ENCODE results near the gene FBXO21.

Gene FBXO21

DNA sequence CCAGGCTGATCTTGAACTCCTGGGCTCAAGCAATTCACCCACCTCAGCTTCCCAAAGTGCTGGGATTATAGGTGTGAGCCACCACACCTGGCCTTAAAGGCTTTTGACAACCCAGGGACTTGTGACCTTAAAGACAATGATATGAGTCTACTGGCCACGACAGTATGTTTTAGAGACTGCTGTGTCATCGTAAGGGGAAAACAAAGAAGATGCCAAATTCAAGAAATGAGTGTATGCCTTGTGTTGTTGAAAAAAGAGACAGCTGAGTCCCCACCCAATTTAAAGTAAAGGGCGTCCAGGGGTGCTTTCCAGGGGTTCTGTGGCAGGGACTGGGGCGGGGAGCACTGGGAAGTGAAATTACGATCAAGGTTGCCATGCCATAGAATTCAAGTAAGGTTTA lies 26.4 kb upstream of the FBXO21 start:
- Histone ChIP-seq H3K4me3 (ENCODE audit: low read depth in 1 of 2, low read length in 2 of 2) (no peak overlapping the region), H3K27me3 (ENCODE audit: low read depth, low read length) (no peaks in the 10 kb centered on the region), H3K4me1 (ENCODE audit: control insufficient read depth in 1 of 2, insufficient read depth in 2 of 2, low read length in 2 of 2) (no peaks in the 10 kb centered on the region), H3K9me3 (ENCODE audit: control insufficient read depth in 1 of 2, low read length in 2 of 2) (no peaks in the 10 kb centered on the region), H3K27ac (ENCODE audit: low read length) (no peak overlapping the region), H3K36me3 (ENCODE audit: control insufficient read depth in 1 of 2, insufficient read depth in 2 of 2, low read length in 2 of 2) (no peaks in the 10 kb centered on the region)

DNA sequence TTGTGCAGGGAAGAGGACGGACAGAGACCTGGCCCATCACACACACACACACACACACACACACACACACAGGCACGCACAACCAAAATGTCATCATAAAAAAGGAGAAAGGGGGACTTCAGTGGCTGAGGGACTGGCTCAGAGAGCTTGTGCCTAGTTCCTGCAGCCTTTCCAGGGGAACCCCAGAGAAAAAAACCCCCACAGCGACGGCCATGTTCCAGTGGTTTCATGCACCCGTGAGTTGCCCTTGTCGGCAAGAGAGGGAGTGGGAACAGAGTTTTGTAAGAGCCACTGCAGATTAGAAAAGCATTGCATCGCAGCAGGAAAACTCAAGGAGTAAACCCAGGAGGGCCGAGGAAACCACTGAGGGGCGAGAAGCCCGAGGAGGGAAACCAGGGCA lies 24.5 kb upstream of the FBXO21 start:
- Histone ChIP-seq H3K27ac (ENCODE audit: low read length) (no peak overlapping the region), H3K36me3 (ENCODE audit: control insufficient read depth in 1 of 2, insufficient read depth in 2 of 2, low read length in 2 of 2) (no peaks in the 10 kb centered on the region), H3K4me1 (ENCODE audit: control insufficient read depth in 1 of 2, insufficient read depth in 2 of 2, low read length in 2 of 2) (no peaks in the 10 kb centered on the region), H3K4me3 (ENCODE audit: low read depth in 1 of 2, low read length in 2 of 2) (no peak overlapping the region), H3K27me3 (ENCODE audit: low read depth, low read length) (no peaks in the 10 kb centered on the region), H3K9me3 (ENCODE audit: control insufficient read depth in 1 of 2, low read length in 2 of 2) (no peaks in the 10 kb centered on the region)

DNA sequence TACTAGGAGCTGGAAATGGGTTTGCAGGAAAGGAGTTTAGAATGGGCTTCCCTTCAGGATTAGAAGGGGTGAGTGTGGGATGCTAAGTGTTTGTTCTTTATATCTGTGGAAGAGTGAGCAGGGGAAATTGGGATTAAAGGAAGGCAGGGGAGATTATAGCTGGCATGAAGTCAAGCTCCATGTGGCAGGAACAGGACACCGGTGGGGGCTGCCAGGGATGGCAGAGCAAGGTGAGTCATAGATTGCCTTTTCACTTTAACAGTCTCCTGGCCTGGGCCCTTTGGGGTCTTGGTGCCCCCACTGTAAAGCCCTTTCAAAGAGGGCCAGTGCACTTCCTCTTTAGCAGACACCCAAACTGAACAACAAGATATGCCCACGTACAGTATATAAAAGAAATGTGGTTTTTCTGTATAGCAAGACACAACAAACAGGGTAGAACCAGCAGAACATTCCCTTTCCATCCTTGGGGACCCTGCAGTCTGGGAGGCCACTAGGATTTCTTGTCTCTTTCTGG lies 23.1 kb upstream of the FBXO21 start:
- Histone ChIP-seq H3K36me3 (ENCODE audit: control insufficient read depth in 1 of 2, insufficient read depth in 2 of 2, low read length in 2 of 2) (no peaks in the 10 kb centered on the region), H3K4me3 (ENCODE audit: low read depth in 1 of 2, low read length in 2 of 2) (no peak overlapping the region), H3K27ac (ENCODE audit: low read length) (no peak overlapping the region), H3K27me3 (ENCODE audit: low read depth, low read length) (no peaks in the 10 kb centered on the region), H3K9me3 (ENCODE audit: control insufficient read depth in 1 of 2, low read length in 2 of 2) (no peaks in the 10 kb centered on the region), H3K4me1 (ENCODE audit: control insufficient read depth in 1 of 2, insufficient read depth in 2 of 2, low read length in 2 of 2) (no peaks in the 10 kb centered on the region)

DNA sequence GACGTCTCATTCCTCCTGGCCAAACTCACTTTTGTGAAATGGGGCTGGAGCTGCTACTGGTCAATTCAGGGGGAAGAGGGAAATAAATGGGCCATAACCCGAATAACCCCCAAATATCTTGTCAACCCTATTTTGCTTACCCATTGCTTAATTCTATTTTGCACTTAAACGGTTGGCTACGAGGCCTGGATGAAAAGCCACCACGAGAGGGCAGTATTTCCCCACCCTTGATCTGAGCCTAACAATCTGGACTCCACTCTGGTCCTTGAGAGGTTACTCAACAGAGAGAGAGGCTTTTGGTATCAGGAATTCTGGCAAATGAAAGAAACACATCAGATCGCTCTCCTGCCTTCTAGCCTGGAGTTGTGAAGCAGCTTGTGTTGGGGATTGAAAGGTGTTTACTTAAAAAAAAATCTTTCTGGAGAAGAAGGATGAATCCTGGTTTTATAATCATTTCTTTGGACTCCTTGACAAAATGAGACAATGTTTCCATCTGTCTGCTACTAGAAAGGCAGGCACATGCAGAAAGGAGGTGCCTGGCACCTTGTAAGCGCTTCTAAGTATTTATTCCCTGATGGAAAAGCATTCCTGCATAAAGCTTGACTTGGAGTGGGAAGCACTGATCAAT lies 22.4 kb upstream of the FBXO21 start:
- H3K27ac ChIP-seq (ENCODE audit: low read length), result no peak overlapping the region
- no peaks in the 10 kb centered on the region for H3K36me3 ChIP-seq (ENCODE audit: control insufficient read depth in 1 of 2, insufficient read depth in 2 of 2, low read length in 2 of 2)
- no peaks in the 10 kb centered on the region for H3K9me3 ChIP-seq (ENCODE audit: control insufficient read depth in 1 of 2, low read length in 2 of 2)
- no peaks in the 10 kb centered on the region for H3K27me3 ChIP-seq (ENCODE audit: low read depth, low read length)
- no peaks in the 10 kb centered on the region for H3K4me1 ChIP-seq (ENCODE audit: control insufficient read depth in 1 of 2, insufficient read depth in 2 of 2, low read length in 2 of 2)
- no peak overlapping the region for H3K4me3 ChIP-seq (ENCODE audit: low read depth in 1 of 2, low read length in 2 of 2)

DNA sequence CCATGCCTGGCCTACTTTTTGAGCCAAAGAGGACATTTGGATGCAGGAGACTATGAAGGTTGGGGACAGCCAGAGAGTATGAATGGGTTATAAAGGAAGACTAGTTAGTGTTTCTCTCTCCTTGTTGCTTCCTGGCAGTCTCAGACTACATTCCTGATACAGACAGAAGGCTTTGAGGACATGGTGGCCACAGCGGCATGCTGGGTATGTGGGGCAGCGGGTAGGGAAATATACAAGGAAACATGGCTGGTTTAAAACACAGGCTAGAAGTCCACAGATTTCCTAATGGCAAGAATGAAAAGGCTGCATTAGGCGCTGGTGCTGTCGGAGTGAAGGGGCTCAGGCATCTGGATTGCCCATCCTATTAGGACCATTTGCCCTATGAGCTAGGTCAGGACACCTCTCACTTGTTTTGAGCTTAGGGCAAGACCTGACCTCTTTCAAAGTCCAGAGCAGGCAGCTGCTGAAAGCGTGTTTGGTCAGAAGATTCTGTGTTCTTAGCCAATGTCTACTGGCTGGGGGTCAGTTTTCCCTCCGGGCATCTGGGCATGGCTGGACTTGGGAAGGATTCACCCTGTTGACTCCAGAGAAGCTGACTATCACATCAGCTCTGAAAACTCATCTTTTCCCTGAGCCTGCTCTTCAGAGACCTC lies 20.1 kb upstream of the FBXO21 start:
- H3K27ac ChIP-seq (ENCODE audit: low read length), result no peak overlapping the region
- no peak overlapping the region for H3K4me3 ChIP-seq (ENCODE audit: low read depth in 1 of 2, low read length in 2 of 2)
- H3K36me3 ChIP-seq (ENCODE audit: control insufficient read depth in 1 of 2, insufficient read depth in 2 of 2, low read length in 2 of 2), result no peaks in the 10 kb centered on the region
- H3K4me1 ChIP-seq (ENCODE audit: control insufficient read depth in 1 of 2, insufficient read depth in 2 of 2, low read length in 2 of 2), result no peaks in the 10 kb centered on the region
- H3K27me3 ChIP-seq (ENCODE audit: low read depth, low read length), result no peaks in the 10 kb centered on the region
- H3K9me3 ChIP-seq (ENCODE audit: control insufficient read depth in 1 of 2, low read length in 2 of 2), result no peaks in the 10 kb centered on the region

DNA sequence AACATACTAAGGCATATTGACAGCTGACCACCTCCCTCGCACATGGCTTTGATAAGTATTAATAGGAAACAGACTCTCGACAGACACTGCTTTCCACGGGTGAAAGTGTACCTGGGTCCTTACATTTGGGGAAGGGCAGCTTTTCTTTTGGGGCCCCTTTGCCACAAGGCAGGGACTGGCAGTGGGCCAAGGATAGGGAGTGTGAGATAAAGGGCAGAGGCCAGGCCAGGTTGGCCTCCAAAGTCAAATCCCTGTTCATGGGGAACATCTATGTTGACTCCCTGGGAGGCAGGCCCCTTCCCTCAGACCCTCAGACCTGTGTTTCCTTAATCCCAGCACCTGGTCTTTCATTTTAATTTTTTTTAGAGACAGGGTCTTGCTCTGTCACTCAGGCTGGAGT lies 19.4 kb upstream of the FBXO21 start:
- Histone ChIP-seq H3K9me3 (ENCODE audit: control insufficient read depth in 1 of 2, low read length in 2 of 2) (no peaks in the 10 kb centered on the region), H3K27ac (ENCODE audit: low read length) (no peak overlapping the region), H3K4me3 (ENCODE audit: low read depth in 1 of 2, low read length in 2 of 2) (no peak overlapping the region), H3K27me3 (ENCODE audit: low read depth, low read length) (no peaks in the 10 kb centered on the region), H3K36me3 (ENCODE audit: control insufficient read depth in 1 of 2, insufficient read depth in 2 of 2, low read length in 2 of 2) (no peaks in the 10 kb centered on the region), H3K4me1 (ENCODE audit: control insufficient read depth in 1 of 2, insufficient read depth in 2 of 2, low read length in 2 of 2) (no peaks in the 10 kb centered on the region)

DNA sequence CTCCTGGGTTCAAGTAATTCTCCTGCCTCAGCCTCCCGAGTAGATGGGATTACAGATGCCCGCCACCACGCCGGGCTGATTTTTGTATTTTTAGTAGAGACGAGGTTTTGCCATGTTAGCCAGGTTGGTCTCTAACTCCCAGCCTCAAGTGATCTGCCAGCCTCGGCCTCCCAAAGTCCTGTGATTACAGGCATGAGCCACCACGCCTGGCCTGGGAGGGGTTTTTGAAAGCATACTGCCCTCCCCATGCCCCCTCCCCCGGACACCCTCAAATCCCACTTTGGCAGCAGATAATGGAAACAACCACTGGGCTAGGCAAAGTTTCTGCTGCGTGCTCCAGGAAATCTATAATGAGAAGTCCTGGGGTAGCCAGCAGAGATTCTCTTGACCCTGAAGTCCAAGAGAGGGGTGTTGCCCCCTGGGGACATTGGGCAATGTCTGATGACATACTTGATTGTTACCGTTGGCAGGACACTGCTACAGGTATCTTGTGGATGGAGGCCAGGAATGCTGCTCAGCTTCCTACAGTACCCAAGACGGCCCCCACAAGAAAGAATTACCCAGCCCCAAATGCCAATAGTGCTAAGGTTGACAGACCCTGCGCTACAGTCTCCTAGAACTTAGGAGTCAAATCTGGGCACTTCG lies 18.7 kb upstream of the FBXO21 start:
- Histone ChIP-seq H3K4me1 (ENCODE audit: control insufficient read depth in 1 of 2, insufficient read depth in 2 of 2, low read length in 2 of 2) (no peaks in the 10 kb centered on the region), H3K27me3 (ENCODE audit: low read depth, low read length) (no peaks in the 10 kb centered on the region), H3K4me3 (ENCODE audit: low read depth in 1 of 2, low read length in 2 of 2) (no peak overlapping the region), H3K27ac (ENCODE audit: low read length) (no peak overlapping the region), H3K9me3 (ENCODE audit: control insufficient read depth in 1 of 2, low read length in 2 of 2) (no peaks in the 10 kb centered on the region), H3K36me3 (ENCODE audit: control insufficient read depth in 1 of 2, insufficient read depth in 2 of 2, low read length in 2 of 2) (no peaks in the 10 kb centered on the region)

DNA sequence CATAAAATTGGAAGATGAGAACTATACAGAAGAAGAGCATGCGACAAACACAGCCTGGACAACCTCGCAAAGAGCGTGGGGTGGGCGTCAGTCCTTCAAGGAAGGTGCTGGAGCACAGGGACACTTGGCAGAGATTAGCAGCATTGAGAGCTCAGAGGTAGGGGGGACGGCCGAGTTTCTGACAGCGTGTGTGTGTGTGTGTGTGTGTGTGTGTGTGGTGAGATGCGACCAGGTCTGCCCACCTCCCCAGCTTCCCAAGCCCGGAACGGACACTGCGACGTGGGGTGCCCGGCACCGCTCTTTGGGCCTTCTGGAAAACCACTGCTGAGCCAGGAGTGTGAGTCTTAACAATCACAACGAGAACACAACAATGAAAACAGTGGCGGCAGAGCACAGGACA lies 17.9 kb upstream of the FBXO21 start:
- Histone ChIP-seq H3K9me3 (ENCODE audit: control insufficient read depth in 1 of 2, low read length in 2 of 2) (no peaks in the 10 kb centered on the region), H3K4me3 (ENCODE audit: low read depth in 1 of 2, low read length in 2 of 2) (no peak overlapping the region), H3K27me3 (ENCODE audit: low read depth, low read length) (no peaks in the 10 kb centered on the region), H3K36me3 (ENCODE audit: control insufficient read depth in 1 of 2, insufficient read depth in 2 of 2, low read length in 2 of 2) (no peaks in the 10 kb centered on the region), H3K4me1 (ENCODE audit: control insufficient read depth in 1 of 2, insufficient read depth in 2 of 2, low read length in 2 of 2) (no peaks in the 10 kb centered on the region), H3K27ac (ENCODE audit: low read length) (no peak overlapping the region)

DNA sequence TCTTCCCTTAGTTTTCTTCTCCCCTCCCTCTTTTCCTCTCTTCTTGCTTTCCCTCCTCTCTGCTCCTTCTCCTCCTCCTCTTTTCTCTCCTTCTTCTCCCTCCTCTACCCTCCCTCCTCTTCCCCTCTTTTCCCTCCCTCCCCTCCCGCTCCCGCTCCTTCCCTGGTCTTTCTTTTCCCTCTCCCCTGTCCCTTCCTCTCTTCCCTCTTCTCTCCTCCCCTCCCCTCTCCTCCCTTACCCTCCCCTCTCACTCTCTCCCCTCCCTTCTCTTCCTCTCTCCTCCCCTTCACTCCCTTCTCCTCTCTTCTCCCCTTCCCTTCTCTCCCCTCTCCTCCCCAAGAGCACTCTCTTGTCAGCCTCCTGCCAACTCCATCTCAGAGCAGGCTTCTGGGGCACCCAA lies 17.4 kb upstream of the FBXO21 start:
- Histone ChIP-seq H3K27ac (ENCODE audit: low read length) (no peak overlapping the region), H3K27me3 (ENCODE audit: low read depth, low read length) (no peaks in the 10 kb centered on the region), H3K9me3 (ENCODE audit: control insufficient read depth in 1 of 2, low read length in 2 of 2) (no peaks in the 10 kb centered on the region), H3K4me1 (ENCODE audit: control insufficient read depth in 1 of 2, insufficient read depth in 2 of 2, low read length in 2 of 2) (no peaks in the 10 kb centered on the region), H3K36me3 (ENCODE audit: control insufficient read depth in 1 of 2, insufficient read depth in 2 of 2, low read length in 2 of 2) (no peaks in the 10 kb centered on the region), H3K4me3 (ENCODE audit: low read depth in 1 of 2, low read length in 2 of 2) (no peak overlapping the region)

DNA sequence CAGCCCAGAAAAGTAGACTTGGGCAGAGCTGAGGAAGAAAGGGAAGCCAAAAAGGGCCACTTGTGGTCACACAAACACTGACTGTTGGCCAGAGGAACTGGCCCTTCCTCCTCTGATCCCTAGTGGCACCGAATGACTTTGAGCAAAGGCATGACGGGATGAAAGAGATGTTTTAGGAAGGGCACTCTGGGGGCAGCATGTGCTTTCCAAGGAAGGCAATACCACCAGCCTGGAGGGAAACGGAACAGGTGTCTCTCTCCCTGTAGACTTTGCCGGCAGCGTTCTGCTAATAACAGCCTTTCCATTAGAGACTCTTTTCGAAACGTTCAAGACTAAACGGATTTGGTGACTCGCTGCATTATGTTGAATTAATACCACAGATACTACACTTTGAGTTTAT lies 12.3 kb upstream of the FBXO21 start:
- no peaks in the 10 kb centered on the region for H3K4me1 ChIP-seq (ENCODE audit: control insufficient read depth in 1 of 2, insufficient read depth in 2 of 2, low read length in 2 of 2)
- H3K4me3 ChIP-seq (ENCODE audit: low read depth in 1 of 2, low read length in 2 of 2), result no peak overlapping the region
- H3K9me3 ChIP-seq (ENCODE audit: control insufficient read depth in 1 of 2, low read length in 2 of 2), result peaks cover 0 to 6% of the 10 kb centered on the region in 2 donors
- no peaks in the 10 kb centered on the region for H3K27me3 ChIP-seq (ENCODE audit: low read depth, low read length)
- no peak overlapping the region for H3K27ac ChIP-seq (ENCODE audit: low read length)
- no peaks in the 10 kb centered on the region for H3K36me3 ChIP-seq (ENCODE audit: control insufficient read depth in 1 of 2, insufficient read depth in 2 of 2, low read length in 2 of 2)

DNA sequence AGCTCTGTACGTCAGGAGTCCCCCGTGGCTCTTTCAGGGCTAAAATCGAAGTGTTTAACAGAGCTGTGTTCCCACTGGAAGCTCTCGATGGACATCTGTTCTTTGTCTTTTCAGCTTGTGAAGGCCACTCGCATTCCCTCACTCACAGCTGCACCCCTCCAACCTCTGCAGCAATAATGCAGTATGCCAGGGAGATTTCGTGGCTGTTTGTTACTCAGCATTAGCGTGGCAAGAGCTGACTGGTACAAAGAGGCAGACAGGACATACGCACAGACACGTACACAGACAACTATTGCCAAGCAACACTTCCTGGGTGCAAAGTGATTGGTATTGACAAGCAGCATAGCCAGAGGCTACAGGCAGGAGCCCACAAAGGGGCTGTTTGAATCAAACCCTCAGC lies 11.8 kb upstream of the FBXO21 start:
- Histone ChIP-seq H3K4me3 (ENCODE audit: low read depth in 1 of 2, low read length in 2 of 2) (no peak overlapping the region), H3K27ac (ENCODE audit: low read length) (no peak overlapping the region), H3K9me3 (ENCODE audit: control insufficient read depth in 1 of 2, low read length in 2 of 2) (peaks cover 0 to 6% of the 10 kb centered on the region in 2 donors), H3K4me1 (ENCODE audit: control insufficient read depth in 1 of 2, insufficient read depth in 2 of 2, low read length in 2 of 2) (no peaks in the 10 kb centered on the region), H3K36me3 (ENCODE audit: control insufficient read depth in 1 of 2, insufficient read depth in 2 of 2, low read length in 2 of 2) (no peaks in the 10 kb centered on the region), H3K27me3 (ENCODE audit: low read depth, low read length) (no peaks in the 10 kb centered on the region)
